Subcutaneous adipose tissue (tissue), 4 donors: ENCODE data around the gene C19orf25. TPM values are rescaled to one million over a fixed set of nuclear protein-coding genes. Genes with fewer than 3 reads are reported as not detected.

Experiments
- CTCF ChIP-seq: fragments of 450-650 bp; IDR thresholded peaks from one replicate; pipeline ENCODE4 v1.5.1; 2016; ENCODE audit warnings: low read depth, mild to moderate bottlenecking, control low read depth, antibody characterized with exemption, moderate library complexity
- total RNA-seq, 4 donors: library from RNA; depleted of rRNA; stranded (reverse); fragments of >200 nt; gene quantifications; one replicate each; pipeline ENCODE4 v1.1.0, GENCODE V29; 2016

The C19orf25 gene
- total RNA-seq, 4 donors from 2014 or later: 2.9 to 29.4 (median 19.5) TPM

GRCh38 chr19:1423436-1424191 lies 55.4 kb downstream of the C19orf25 start:
- no peak for TF ChIP-seq CTCF

Other genes with a start within 250 kb of the C19orf25 start
- 1 to 10 TPM in 1 of 4 donors, under 1 TPM in 1, not detected in 2; 0.57 to 1.1 TPM for gene CBARP, start 241.2 kb downstream of the C19orf25 start, total RNA-seq
- gene ATP5F1D, start 237.5 kb downstream of the C19orf25 start, total RNA-seq: 100 to 1,000 TPM in 1 of 4 donors, 10 to 100 TPM in 3; 47.9 to 118 (median 66.1) TPM
- 10 to 100 TPM in 2 of 4 donors, 1 to 10 TPM in 2; 8.0 to 43.1 (median 12.2) TPM for gene MIDN, start 230.6 kb downstream of the C19orf25 start, total RNA-seq
- gene CIRBP, start 209.9 kb downstream of the C19orf25 start, total RNA-seq: 100 to 1,000 TPM; 159 to 753 (median 413) TPM
- gene FAM174C, start 203.7 kb downstream of the C19orf25 start, total RNA-seq: 10 to 100 TPM; 37.4 to 76.7 (median 46.7) TPM
- gene EFNA2, start 193.3 kb downstream of the C19orf25 start, total RNA-seq: not detected
- gene NDUFS7, start 95.3 kb downstream of the C19orf25 start, total RNA-seq: 100 to 1,000 TPM in 2 of 4 donors, 10 to 100 TPM in 2; 38.5 to 105 (median 95.6) TPM
- gene GAMT, start 77.7 kb downstream of the C19orf25 start, total RNA-seq: 10 to 100 TPM in 3 of 4 donors, 1 to 10 TPM in 1; 4.2 to 29.3 (median 17.2) TPM
- gene DAZAP1, start 71.6 kb downstream of the C19orf25 start, total RNA-seq: 10 to 100 TPM; 25.8 to 46.7 (median 33.6) TPM
- 1,000 to 10,000 TPM; 2,032 to 3,816 (median 2,914) TPM for gene RPS15, start 40.8 kb downstream of the C19orf25 start, total RNA-seq
- gene APC2, start 29.1 kb downstream of the C19orf25 start, total RNA-seq: under 1 TPM in 3 of 4 donors, not detected in 1; 0.17 to 0.22 (median 0.19) TPM
- 1 to 10 TPM in 3 of 4 donors, under 1 TPM in 1; 0.65 to 2.6 (median 1.8) TPM for gene PCSK4, start 11.1 kb upstream of the C19orf25 start, total RNA-seq
- 10 to 100 TPM in 1 of 4 donors, 1 to 10 TPM in 3; 3.1 to 19.0 (median 3.7) TPM for gene REEP6, start 12.0 kb upstream of the C19orf25 start, total RNA-seq
- 1 to 10 TPM in 1 of 4 donors, under 1 TPM in 1, not detected in 2; 0.51 to 1.3 TPM for gene ADAMTSL5, start 33.8 kb upstream of the C19orf25 start, total RNA-seq
- gene PLK5, start 44.9 kb upstream of the C19orf25 start, total RNA-seq: not detected
- 1 to 10 TPM; 4.9 to 7.9 (median 6.5) TPM for gene MEX3D, start 89.1 kb upstream of the C19orf25 start, total RNA-seq
- gene MBD3, start 113.7 kb upstream of the C19orf25 start, total RNA-seq: 10 to 100 TPM; 31.0 to 83.6 (median 35.5) TPM
- 10 to 100 TPM; 55.0 to 76.8 (median 73.8) TPM for gene UQCR11, start 126.2 kb upstream of the C19orf25 start, total RNA-seq
- 10 to 100 TPM; 13.0 to 34.8 (median 22.9) TPM for gene TCF3, start 173.4 kb upstream of the C19orf25 start, total RNA-seq